ENCODE data around the gene TPSAB1.

The TPSAB1 gene

DNA sequence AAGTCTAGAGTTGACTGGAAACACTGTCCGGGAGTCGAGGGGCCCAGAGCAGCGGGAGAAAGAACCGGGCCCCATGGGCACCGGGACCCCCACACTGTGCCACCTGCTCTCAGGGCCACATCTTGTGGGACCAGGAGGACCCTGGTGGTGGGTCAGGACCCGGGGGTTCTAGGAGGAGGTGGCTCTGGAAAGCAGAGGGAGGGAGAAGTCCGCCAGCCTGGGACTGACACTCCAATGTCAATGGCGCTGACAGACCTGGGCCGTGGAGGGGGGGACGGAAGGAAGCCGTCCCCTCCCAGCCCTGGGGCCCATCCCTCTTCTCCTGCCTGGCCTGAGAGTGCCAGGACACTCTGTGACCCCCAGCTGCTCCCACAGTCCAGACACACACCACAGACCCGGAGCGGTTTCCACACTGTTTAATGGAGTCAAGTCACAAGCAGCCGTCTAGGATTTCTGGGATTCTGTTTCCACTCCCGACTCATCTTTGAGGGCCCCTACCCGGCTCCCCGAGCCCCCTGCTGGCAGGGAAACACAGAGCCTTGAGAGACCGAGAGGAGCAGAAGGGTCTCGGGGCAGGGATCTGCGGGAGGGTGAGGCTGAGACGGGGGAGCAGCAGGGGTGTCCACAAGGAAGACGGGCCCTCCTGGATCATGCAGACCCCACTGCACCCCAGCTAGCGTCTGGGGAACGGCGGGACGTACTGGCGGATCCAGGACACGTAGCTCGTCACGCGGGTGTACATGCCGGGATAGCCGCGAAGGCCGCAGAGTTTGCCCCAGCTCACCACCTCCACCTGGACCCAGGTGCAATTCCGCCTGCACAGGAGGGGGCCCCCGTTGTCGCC, 45.4 kb downstream of the TPSAB1 start:
- no peak for DNase-seq (ENCODE audit: low read depth)

DNA sequence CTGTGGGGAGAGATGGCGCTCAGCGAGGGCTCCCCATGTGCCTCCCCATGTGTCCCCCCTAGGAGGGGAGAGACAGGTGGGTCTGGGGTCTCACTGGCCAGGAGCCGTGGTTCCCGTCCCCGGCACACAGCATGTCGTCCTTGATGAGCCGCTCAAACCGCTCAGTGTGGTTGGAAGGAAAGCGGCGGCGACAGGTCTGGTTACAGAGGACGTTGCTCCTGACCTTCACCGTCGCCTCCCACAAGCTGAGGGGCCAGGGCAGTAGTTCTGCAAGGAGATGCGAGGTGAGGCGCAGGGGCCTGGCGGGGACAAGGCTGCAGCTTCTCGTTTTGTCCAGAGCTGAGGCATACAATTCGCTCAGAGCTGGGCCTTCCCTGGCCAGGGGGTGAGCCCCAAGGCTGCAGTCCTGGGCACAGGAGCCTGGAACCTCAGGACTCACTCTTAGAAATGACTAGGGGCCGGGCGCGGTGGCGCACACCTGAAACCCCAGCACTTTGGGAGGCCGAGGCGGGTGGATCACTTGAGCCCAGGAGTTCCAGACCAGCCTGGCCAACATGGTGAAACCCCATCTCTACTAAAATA, 46.1 kb downstream of the TPSAB1 start:
- DNase-seq (ENCODE audit: low read depth), result no peak

GRCh38 chr16:1287982-1288670, 47.6 kb downstream of the TPSAB1 start:
- no peak for DNase-seq (ENCODE audit: low read depth)

GRCh38 chr16:1288813-1289476, 48.4 kb downstream of the TPSAB1 start:
- DNase-seq (ENCODE audit: low read depth), result no peak

DNA sequence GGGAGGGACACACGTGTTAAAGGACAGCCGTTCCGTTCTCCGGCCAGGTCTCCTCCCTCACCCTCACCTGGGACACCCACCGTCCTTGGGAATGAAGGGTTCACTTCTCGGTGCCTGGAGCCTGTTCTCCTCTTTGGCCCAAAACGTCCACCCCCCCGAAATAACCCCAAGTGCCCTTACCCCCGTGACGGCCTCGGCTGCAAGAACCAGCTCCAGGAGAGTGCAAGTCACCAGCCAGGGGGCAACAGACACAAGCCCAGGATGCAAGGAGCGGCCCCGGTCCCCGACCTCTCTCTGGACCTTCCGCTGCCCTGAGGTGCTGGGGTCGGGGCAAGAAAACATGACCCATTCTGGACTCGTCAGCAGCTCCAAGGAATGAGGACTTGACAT, 49.0 kb downstream of the TPSAB1 start:
- no peak for DNase-seq (ENCODE audit: low read depth)

DNA sequence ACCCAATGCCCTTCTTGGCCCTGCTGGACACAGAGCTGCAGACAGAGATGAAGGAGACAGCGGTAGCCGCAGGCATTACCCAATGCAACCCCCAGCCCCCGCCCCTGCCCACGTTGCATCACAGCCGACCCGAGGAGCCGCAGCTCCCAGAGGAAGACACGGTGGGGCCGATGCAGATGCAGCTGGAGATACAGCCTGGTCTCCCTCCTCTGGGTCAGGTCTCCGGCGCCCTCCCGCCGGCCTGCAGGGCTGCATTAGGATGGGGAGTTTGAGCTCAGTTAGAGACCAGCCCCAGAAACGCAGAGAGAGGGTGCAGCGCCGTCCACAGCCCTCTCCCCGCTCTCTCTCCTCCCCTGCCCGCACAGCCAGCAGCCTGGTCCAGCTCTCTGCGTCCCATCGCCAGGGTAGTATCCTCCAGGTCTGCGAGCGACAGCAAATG, 49.6 kb downstream of the TPSAB1 start:
- no peak for DNase-seq (ENCODE audit: low read depth)

DNA sequence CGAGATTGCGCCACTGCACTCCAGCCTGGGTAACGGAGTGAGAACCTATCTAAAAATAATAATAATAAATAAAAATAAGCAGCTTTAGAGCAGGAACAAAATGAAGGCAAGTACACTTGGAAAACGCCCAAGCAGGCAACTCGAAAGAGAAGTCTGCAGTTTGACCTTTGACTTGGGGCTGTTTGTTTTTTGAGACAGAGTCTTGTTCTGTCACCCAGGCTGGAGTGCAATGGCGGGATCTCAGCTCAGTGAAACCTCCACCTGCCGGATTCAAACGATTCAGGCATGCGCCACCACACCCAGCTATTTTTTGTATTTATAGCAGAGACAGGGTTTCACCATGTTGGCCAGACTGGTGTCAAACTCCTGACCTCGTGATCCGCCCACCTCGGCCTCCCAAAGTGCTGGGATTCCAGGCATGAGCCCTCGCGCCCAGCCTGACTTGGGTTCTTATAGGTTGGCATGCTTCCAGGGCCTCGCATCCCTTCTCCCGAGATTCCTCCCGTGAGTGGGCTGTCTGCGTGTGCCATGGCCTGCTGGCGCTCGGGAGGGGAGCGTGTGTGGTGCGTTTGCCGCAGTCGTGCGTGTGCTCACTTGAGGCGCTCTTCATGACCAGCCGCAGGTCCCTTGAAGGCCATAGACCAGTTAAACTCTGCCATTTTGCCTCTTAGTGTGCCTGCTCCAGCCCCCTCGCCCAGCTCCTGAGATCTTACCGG, 50.5 kb downstream of the TPSAB1 start:
- no peak for DNase-seq (ENCODE audit: low read depth)

GRCh38 chr16:1291576-1291974, 51.1 kb downstream of the TPSAB1 start:
- no peak for DNase-seq (ENCODE audit: low read depth)

Measured in activated gamma-delta T cell treated with anti-CD3 and anti-CD28 coated beads, Interleukin-2, amount 50 U/mL, for 16 hours (primary cell).